B cell (primary cell): ENCODE data around the gene EMP3. TPM values are rescaled to one million over a fixed set of nuclear protein-coding genes. Genes with fewer than 3 reads are reported as not detected.

ENCODE experiments used
- ATAC-seq: fragments of 200-7000 bp; cut with Tn5 transposase; one replicate; pipeline ENCODE4 v1.10.0; 2021; ENCODE audit warnings: low read depth, mild to moderate bottlenecking, moderate number of reproducible peaks, moderate library complexity
- CTCF ChIA-PET: fragments of 350-600 bp; sonication (Branson Sonifier 250); formaldehyde crosslinking; loops from one replicate; lab custom pipeline; 2021; ENCODE audit warnings: antibody characterized with exemption, inconsistent platforms; lab: Charles Lee
- POLR2A ChIA-PET: fragments of 350-600 bp; sonication (Branson Sonifier 250); formaldehyde crosslinking; loops from one replicate; lab custom pipeline; 2021; ENCODE audit warnings: antibody characterized with exemption; lab: Charles Lee
- DNase-seq: peaks from one replicate; pipeline ENCODE4 v3.0.0; 2013
- H2AFZ ChIP-seq: 2 replicates; pipeline ENCODE4 v1.6.1; 2012; ENCODE audit warnings: mild to moderate bottlenecking, low read depth, low read length; ENCODE audit not compliant: insufficient read depth, poor library complexity, severe bottlenecking
- H3K27ac ChIP-seq, 2 donors: 1 replicate in 1 of 2; 2 replicates in 1 of 2; pipeline ENCODE4 v1.5.1; 2012 to 2013; ENCODE audit warnings: low read length in 2 of 2, mild to moderate bottlenecking in 2 of 2, moderate library complexity in 1 of 2
- H3K27me3 ChIP-seq, 4 experiments: fragments of 200-600 bp in 1 of 4; sonication (generic) in 1 of 4; replicated peaks in 1 of 4; 1 replicate in 2 of 4; 2 replicates in 2 of 4; pipeline versions ENCODE4 v1.6.1 to v1.7.0; 2013 to 2016; ENCODE audit warnings: low read length in 3 of 4, mild to moderate bottlenecking in 2 of 4, mixed read lengths in 1 of 4, moderate library complexity in 1 of 4; ENCODE audit not compliant: insufficient read depth in 4 of 4, control insufficient read depth in 3 of 4; ENCODE audit errors: control extremely low read depth in 1 of 4
- H3K36me3 ChIP-seq, 2 experiments: replicated peaks in 1 of 2; 1 replicate in 1 of 2; 2 replicates in 1 of 2; pipeline versions ENCODE4 v1.6.1 to v1.7.1; 2013; ENCODE audit warnings: low read length in 1 of 2; ENCODE audit not compliant: insufficient read depth in 2 of 2, control insufficient read depth in 1 of 2; ENCODE audit errors: control extremely low read depth in 1 of 2, extremely low read depth in 1 of 2
- H3K4me1 ChIP-seq, 2 donors: fragments of 200-600 bp in 1 of 2; sonication (generic) in 1 of 2; 1 replicate in 1 of 2; 2 replicates in 1 of 2; pipeline versions ENCODE4 v1.5.1 to v1.6.1; 2013 to 2017; ENCODE audit warnings: low read length in 2 of 2; ENCODE audit not compliant: control insufficient read depth in 2 of 2, insufficient read depth in 2 of 2
- H3K4me2 ChIP-seq: replicated peaks from 2 replicates; pipeline ENCODE3; 2012; ENCODE audit warnings: mild to moderate bottlenecking, low read depth, low read length; ENCODE audit not compliant: poor library complexity, severe bottlenecking
- H3K4me3 ChIP-seq, 5 experiments: fragments of 200-600 bp in 1 of 5; sonication (generic) in 1 of 5; 1 replicate in 3 of 5; 2 replicates in 2 of 5; pipeline versions ENCODE4 v1.5.1 to v1.7.0; 2011 to 2016; ENCODE audit warnings: low read length in 4 of 5, mild to moderate bottlenecking in 4 of 5, low read depth in 2 of 5, control low read depth in 1 of 5, moderate library complexity in 1 of 5; ENCODE audit not compliant: insufficient read depth in 1 of 5; ENCODE audit errors: control extremely low read depth in 1 of 5, extremely low read depth in 1 of 5
- H3K79me2 ChIP-seq: fragments of 200-600 bp; sonication (generic); one replicate; pipeline ENCODE4 v1.6.0; 2016; ENCODE audit warnings: low read length; ENCODE audit not compliant: control insufficient read depth, insufficient read depth
- H3K9ac ChIP-seq: fragments of 200-600 bp; sonication (generic); 2 replicates; pipeline ENCODE4 v1.6.1; 2017; ENCODE audit warnings: mild to moderate bottlenecking, low read length, moderate library complexity
- H3K9me3 ChIP-seq, 3 donors: one replicate each; pipeline versions ENCODE4 v1.6.1 to v1.7.1; 2013; ENCODE audit warnings: low read length in 2 of 3; ENCODE audit not compliant: control insufficient read depth in 2 of 3, insufficient read depth in 1 of 3; ENCODE audit errors: control extremely low read depth in 1 of 3
- H4K20me1 ChIP-seq: 2 replicates; pipeline ENCODE4 v1.6.0; 2012; ENCODE audit warnings: mild to moderate bottlenecking, low read length; ENCODE audit not compliant: insufficient read depth, control insufficient read depth, poor library complexity, severe bottlenecking
- H3K27ac Mint-ChIP-seq: one replicate; pipeline ENCODE4 v1.8.0; 2021; ENCODE audit warnings: mixed read lengths
- H3K27me3 Mint-ChIP-seq: one replicate; pipeline ENCODE4 v1.8.0; 2021; ENCODE audit warnings: mixed read lengths
- H3K4me1 Mint-ChIP-seq: one replicate; pipeline ENCODE4 v1.8.0; 2021; ENCODE audit warnings: mixed read lengths
- H3K4me3 Mint-ChIP-seq: one replicate; pipeline ENCODE4 v1.8.0; 2021; ENCODE audit warnings: mixed read lengths
- H3K9me3 Mint-ChIP-seq: one replicate; pipeline ENCODE4 v1.8.0; 2022; ENCODE audit warnings: mixed read lengths; ENCODE audit not compliant: insufficient read depth
- CTCF ChIP-seq: fragments of 200-600 bp; IDR thresholded peaks from one replicate; pipeline ENCODE4 v1.8.0; 2022; ENCODE audit warnings: antibody characterized with exemption, mild to moderate bottlenecking
- EZH2 ChIP-seq: IDR thresholded peaks from 2 replicates; pipeline ENCODE4 v1.6.1; 2012; ENCODE audit warnings: borderline replicate concordance, low read depth, mild to moderate bottlenecking, moderate library complexity, low read length; ENCODE audit not compliant: insufficient read depth, poor library complexity, severe bottlenecking
- WGBS: methylation state at CpG from one replicate; pipeline ENCODE4 v1.1.5; 2013; ENCODE audit warnings: missing lambda C conversion rate; ENCODE audit not compliant: insufficient coverage; 5-methylcytosine and 5-hydroxymethylcytosine counted together
- intact Hi-C: fragments of 100-400 bp; cut with micrococcal nuclease; formaldehyde crosslinking; loops from one replicate; pipeline ENCODE4 v1.10.0; 2022
- polyA plus RNA-seq: library from polyadenylated mRNA; depleted of rRNA; stranded (reverse); fragments of >200 nt; gene quantifications from 2 replicates; pipeline ENCODE4 v1.2.3, GENCODE V29; 2012
- total RNA-seq, 2 donors: library from RNA; stranded (reverse); fragments of 120-200 nt in 1 of 2; gene quantifications; 1 replicate in 1 of 2; 2 replicates in 1 of 2; pipeline versions ENCODE4 v1.2.3 to v1.2.4, GENCODE V29; 2013 to 2022

Gene EMP3
- total and polyA plus RNA-seq, 2 donors (not counting 1 experiment from before 2014, with no cell fraction given) = 326 to 595 TPM

- WGBS = 97% methylated on average over 14 of the region's 14 CpGs
- no peak overlapping the region for H3K9ac ChIP-seq
- Mint-ChIP-seq H3K27ac (no peak overlapping the region), H3K4me3 (no peak overlapping the region), H3K4me1 (peaks cover 12% of the 10 kb centered on the region), H3K9me3 (no peaks in the 10 kb centered on the region), H3K27me3 (no peaks in the 10 kb centered on the region)
- H3K36me3 ChIP-seq = peaks cover 0 to 7% of the 10 kb centered on the region in 2 experiments
- intact Hi-C loops = no loop called here
- ChIA-PET POLR2A (no interaction called here), CTCF (interaction anchor here (1.0 to 11.5 kb wide), 2 partner anchors 19 to 237 kb away, joined by 5 to 345 read pairs; partner anchors contain the start of gene EMP3)
- peaks cover 7% of the 10 kb centered on the region for H3K79me2 ChIP-seq
- H3K27me3 ChIP-seq = no peaks in the 10 kb centered on the region
- no peak overlapping the region for H3K27ac ChIP-seq
- H3K4me1 ChIP-seq = peaks cover 6 to 13% of the 10 kb centered on the region in 2 donors
- no peak for ATAC-seq
- H2AFZ ChIP-seq = no peak overlapping the region
- no peak overlapping the region for H3K4me3 ChIP-seq
- no peaks in the 10 kb centered on the region for H3K9me3 ChIP-seq
- peaks cover 10% of the 10 kb centered on the region for H4K20me1 ChIP-seq
- no peak overlapping the region for H3K4me2 ChIP-seq
- no peak for TF ChIP-seq CTCF
- TF ChIP-seq EZH2 = no peak
- no peak for DNase-seq
Observed at GRCh38 chr19:48338253-48338755, 13.0 kb downstream of the EMP3 start.

GRCh38 chr19:48338802-48339503, 13.6 kb downstream of the EMP3 start:
- Histone ChIP-seq H3K27ac (no peak overlapping the region), H3K36me3 (peaks cover 0 to 7% of the 10 kb centered on the region in 2 experiments), H2AFZ (no peak overlapping the region), H3K27me3 (no peaks in the 10 kb centered on the region), H3K9ac (no peak overlapping the region), H3K4me2 (no peak overlapping the region), H4K20me1 (peaks cover 10% of the 10 kb centered on the region), H3K4me1 (peaks cover 6 to 8% of the 10 kb centered on the region in 2 donors), H3K79me2 (peaks cover 7% of the 10 kb centered on the region), H3K4me3 (no peak overlapping the region), H3K9me3 (no peaks in the 10 kb centered on the region)
- ATAC-seq (no peak), DNase-seq (no peak)
- Mint-ChIP-seq H3K9me3 (no peaks in the 10 kb centered on the region), H3K27ac (no peak overlapping the region), H3K4me3 (no peak overlapping the region), H3K4me1 (peaks cover 6% of the 10 kb centered on the region), H3K27me3 (no peaks in the 10 kb centered on the region)
- intact Hi-C loops = no loop called here
- ChIA-PET POLR2A (no interaction called here), CTCF (interaction anchor here (1.0 to 11.5 kb wide), 2 partner anchors 20 to 238 kb away, joined by 5 to 345 read pairs; partner anchors contain the start of gene EMP3)
- no peak for TF ChIP-seq CTCF
- no peak for TF ChIP-seq EZH2
- 94% methylated on average over 14 of the region's 14 CpGs for WGBS
